Neutrophil (primary cell): ENCODE data around the gene GPBP1L1.

ENCODE experiments used
- H3K27ac ChIP-seq: fragments of 200-600 bp; sonication (generic); 2 replicates; pipeline ENCODE4 v1.5.1; 2016; ENCODE audit warnings: mild to moderate bottlenecking, moderate library complexity
- H3K27me3 ChIP-seq: fragments of 200-600 bp; sonication (generic); 2 replicates; pipeline ENCODE4 v1.6.0; 2016; ENCODE audit warnings: mild to moderate bottlenecking
- H3K36me3 ChIP-seq: fragments of 200-600 bp; sonication (generic); 2 replicates; pipeline ENCODE4 v1.5.1; 2017
- H3K4me1 ChIP-seq, 2 experiments: fragments of 200-600 bp in 1 of 2; sonication (generic) in 1 of 2; 1 replicate in 1 of 2; 2 replicates in 1 of 2; pipeline versions ENCODE4 v1.5.1 to v1.6.1; 2013 to 2016; ENCODE audit warnings: low read depth in 1 of 2, low read length in 1 of 2, mild to moderate bottlenecking in 1 of 2, moderate library complexity in 1 of 2; ENCODE audit not compliant: control insufficient read depth in 1 of 2, insufficient read depth in 1 of 2
- H3K4me3 ChIP-seq, 2 experiments: fragments of 200-600 bp in 1 of 2; sonication (generic) in 1 of 2; 1 replicate in 1 of 2; 2 replicates in 1 of 2; pipeline ENCODE4 v1.5.1; 2013 to 2016; ENCODE audit warnings: low read depth in 1 of 2, low read length in 1 of 2, mild to moderate bottlenecking in 1 of 2, moderate library complexity in 1 of 2
- H3K9me3 ChIP-seq: fragments of 200-600 bp; sonication (generic); 2 replicates; pipeline ENCODE4 v1.5.1; 2016
- TF ChIP-seq, protein P1 (sequence below): fragments of 200-600 bp; sonication (generic); IDR thresholded peaks from 2 replicates; pipeline ENCODE4 v1.5.1; 2016; ENCODE audit warnings: antibody characterized with exemption

GPBP1L1 gene

DNA sequence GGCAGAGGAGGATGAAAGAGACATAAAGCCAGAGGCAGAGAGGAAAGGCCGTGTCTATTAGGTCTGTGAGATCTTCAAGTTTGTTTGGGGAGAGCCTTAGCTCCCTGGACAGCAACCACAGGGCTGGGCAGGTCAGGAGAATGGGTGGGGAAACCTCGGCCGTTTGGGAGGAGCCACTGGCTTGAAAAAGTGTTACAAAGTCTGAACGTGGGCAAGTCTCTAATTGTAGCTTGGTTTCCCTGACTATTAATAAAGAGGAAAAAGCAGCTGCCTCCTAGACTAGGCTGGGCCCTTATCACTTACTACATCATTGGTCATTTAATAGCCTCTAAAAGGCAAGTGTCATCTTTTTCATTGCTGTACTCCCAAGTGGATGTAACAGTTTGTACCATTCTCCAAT is 62.4 kb downstream of the GPBP1L1 start, which contains the start of gene CCDC17:
TSS of gene CCDC17 (minus strand) at position 83 of the 400 bp plus-strand sequence. CDS start 145 bp downstream, outside the sequence.
- Histone ChIP-seq H3K36me3 (peaks cover 96% of the 10 kb centered on the region), H3K4me1 (no peaks in the 10 kb centered on the region), H3K9me3 (no peaks in the 10 kb centered on the region), H3K27me3 (no peaks in the 10 kb centered on the region), H3K27ac (no peak within 1 kb of the TSS), H3K4me3 (no peak within 1 kb of the TSS)
- TF ChIP-seq, protein P1, sequence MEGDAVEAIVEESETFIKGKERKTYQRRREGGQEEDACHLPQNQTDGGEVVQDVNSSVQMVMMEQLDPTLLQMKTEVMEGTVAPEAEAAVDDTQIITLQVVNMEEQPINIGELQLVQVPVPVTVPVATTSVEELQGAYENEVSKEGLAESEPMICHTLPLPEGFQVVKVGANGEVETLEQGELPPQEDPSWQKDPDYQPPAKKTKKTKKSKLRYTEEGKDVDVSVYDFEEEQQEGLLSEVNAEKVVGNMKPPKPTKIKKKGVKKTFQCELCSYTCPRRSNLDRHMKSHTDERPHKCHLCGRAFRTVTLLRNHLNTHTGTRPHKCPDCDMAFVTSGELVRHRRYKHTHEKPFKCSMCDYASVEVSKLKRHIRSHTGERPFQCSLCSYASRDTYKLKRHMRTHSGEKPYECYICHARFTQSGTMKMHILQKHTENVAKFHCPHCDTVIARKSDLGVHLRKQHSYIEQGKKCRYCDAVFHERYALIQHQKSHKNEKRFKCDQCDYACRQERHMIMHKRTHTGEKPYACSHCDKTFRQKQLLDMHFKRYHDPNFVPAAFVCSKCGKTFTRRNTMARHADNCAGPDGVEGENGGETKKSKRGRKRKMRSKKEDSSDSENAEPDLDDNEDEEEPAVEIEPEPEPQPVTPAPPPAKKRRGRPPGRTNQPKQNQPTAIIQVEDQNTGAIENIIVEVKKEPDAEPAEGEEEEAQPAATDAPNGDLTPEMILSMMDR: no peak

DNA sequence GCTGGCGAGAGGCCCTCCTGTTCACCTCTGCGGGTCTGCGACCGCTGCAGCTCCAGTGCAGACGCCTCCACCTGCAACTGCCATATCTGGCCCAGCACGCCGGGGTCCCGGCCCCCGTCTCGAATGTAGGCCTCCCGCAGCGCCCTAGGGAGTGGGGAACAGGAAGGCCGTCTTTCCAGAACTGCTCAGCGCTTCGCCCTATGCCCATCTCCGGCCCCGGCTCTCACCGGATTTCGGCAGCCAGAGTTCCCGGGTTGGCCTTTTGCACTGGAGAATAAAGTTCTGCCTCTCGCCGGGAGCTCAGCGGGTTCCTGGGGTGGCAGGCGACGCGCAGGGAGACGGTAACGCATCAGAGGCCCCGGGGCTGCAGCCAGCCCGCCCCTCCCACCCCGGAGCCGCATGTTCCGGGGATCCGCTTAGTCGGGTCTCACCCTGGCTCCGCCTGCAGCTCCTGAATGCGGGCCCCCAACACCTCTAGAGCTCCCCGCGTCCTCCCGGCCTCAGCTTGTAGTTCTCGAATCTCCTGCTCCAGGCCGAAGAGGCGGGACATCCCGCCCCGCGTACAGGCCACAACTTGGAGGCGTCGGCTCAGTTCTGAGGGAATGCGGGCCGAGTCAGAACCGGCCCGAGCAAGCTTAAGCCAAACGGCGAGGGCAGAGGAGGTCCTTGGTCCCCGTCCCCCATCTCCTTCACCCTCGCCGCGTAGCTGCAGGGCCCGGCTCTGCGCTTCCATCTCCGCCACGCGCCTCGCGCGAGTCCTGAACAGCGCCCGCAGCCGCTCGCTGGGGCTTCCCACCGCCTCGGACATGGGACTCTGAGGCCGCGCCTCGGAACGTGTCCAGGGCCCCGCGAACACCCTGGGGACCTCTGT is 63.6 kb downstream of the GPBP1L1 start:
- Histone ChIP-seq H3K9me3 (no peaks in the 10 kb centered on the region), H3K36me3 (peaks cover 93% of the 10 kb centered on the region), H3K27me3 (no peaks in the 10 kb centered on the region), H3K27ac (no peak overlapping the region), H3K4me1 (no peaks in the 10 kb centered on the region), H3K4me3 (no peak overlapping the region)
- TF ChIP-seq, protein P1: no peak

DNA sequence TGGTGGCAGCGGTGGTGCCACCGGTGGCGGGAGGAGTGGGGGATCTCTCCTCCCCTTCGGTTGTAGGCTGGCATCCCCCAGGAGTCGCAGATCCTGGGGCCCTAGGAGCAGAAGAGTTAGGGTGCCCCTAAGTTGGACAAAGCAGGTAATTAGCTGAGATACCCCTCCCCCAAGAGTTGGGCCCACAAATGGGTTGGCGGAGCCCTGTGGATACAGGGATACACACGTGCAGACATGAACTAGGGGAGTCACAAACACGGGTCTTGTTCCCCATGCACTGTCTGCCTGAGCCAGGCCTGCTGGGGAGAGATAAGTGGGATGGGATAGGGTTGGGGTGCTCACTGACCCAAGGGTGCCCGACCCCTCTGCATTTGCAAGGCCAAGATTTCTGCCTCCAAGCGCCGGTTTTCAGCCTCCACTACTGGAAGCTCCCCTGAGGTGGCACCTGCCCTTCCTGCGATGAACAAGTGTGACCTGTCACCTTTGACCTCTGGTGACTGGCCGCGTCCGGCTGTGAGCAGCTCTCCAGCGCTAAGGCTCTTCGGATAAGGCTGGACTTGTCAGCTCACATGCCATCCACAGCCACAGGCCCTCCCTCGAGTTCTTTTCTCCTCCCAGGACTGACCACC is 64.3 kb downstream of the GPBP1L1 start:
- H3K27me3 ChIP-seq: no peaks in the 10 kb centered on the region
- no peak overlapping the region for H3K4me3 ChIP-seq
- H3K4me1 ChIP-seq: no peaks in the 10 kb centered on the region
- no peaks in the 10 kb centered on the region for H3K9me3 ChIP-seq
- TF ChIP-seq, protein P1: no peak
- H3K36me3 ChIP-seq: peaks cover 93% of the 10 kb centered on the region
- peak overlapping the region; percentile 35 for H3K27ac ChIP-seq

DNA sequence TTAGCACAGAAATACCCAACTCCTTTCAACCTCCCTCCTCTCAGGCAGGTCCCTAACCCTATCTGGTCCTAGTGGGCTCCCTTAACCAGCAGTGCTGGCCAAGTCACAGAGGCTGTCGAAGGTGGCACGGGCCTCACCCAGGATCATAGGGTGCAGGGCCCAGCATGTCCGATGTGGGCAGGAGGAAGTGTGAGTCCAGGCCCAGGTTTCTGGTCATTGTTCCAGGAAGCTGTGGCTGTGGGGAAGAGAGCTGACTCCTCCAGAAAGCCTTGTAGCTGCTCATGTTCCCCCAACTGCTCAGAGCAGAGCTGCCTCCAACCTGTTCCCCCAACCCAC is 64.9 kb downstream of the GPBP1L1 start:
- Histone ChIP-seq H3K4me3 (no peak overlapping the region), H3K9me3 (no peaks in the 10 kb centered on the region), H3K36me3 (peaks cover 93% of the 10 kb centered on the region), H3K4me1 (no peaks in the 10 kb centered on the region), H3K27me3 (no peaks in the 10 kb centered on the region), H3K27ac (peak overlapping the region; percentile 35)
- TF ChIP-seq, protein P1: no peak

DNA sequence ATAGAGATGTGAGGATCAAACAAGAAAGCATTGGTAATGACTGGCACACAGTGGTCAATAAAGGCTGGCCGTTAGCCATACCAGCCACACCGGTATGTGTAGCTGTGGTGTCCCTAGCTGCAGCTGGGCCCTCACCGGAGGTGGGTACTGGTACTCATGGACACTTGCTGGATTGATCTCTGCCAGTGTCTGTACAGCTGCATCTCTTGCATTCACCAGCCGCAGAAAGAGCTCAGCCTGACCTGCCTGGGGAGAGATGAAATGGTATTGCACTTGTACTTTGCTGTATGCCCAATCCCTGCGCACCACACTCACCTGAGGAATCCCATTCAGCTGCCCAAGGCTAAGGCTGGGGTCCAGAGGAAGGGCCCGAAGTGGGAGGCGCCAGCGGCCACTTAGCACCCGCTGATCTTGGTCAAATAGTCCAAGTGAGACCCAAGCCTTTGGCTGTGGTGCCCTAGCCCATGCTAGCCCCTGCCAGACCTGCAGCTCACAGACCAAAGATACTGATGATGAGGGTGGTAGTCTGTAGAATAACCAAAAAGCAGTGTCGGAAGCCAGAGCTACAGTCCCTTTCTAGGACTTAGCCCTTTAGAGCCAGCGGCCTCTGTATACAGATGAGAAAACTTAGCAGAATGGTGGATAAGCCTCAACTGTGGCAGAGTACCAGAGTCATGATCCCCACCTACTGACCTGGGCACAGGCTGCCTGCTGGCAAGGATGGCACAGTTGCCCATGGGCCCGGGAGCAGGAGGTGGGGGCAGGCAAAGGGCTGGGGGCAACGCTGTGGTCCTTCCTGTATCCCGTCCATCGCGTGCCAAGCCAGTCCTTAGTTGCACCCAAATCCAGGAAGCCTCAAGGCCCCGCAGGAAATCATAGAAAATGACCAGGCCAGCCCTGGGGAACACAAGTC is 65.5 kb downstream of the GPBP1L1 start:
- Histone ChIP-seq H3K4me1 (no peaks in the 10 kb centered on the region), H3K27me3 (no peaks in the 10 kb centered on the region), H3K27ac (peak overlapping the region; percentile 35), H3K9me3 (no peaks in the 10 kb centered on the region), H3K4me3 (no peak overlapping the region), H3K36me3 (peaks cover 93% of the 10 kb centered on the region)
- TF ChIP-seq, protein P1: no peak
